ENCODE results near the gene SLC9A9. TPM values are rescaled to one million over a fixed set of nuclear protein-coding genes. Genes with fewer than 3 reads are reported as not detected.

SLC9A9 gene
- total RNA-seq, 1 donor from 2014 or later: 11.4 TPM

DNA sequence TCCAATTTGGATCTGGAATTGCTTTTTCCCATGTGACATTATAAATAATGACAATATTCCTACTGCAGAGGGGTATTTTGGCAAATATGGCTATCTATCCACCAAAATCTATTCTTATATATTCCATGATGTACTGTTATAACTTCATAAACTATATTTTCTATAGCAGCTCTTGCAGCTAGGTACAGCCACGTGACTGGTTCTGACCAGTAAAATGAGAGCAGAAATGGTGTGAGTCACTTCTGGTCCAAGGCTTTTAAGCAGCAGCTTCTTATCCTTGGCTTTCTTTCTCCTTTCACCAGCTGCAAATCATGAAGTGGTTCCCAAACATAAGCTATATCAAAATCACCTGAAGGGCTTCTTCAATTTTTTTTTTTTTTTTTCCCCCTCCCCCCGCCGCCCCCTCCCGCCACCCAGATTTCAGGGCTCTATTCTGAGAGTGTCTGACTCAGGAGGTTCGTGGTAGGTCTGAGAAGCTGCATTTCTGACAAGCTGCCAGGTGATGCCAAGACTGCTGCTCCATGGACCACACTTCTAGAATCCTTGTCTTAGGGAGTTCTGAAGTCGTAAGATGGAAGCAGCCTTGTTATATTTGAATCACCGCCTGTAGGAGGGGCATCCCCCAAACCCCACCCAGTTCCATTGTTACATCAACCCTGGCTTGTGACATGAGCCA lies 371.2 kb downstream of the SLC9A9 start:
- Mint-ChIP-seq H3K27me3 (ENCODE audit: unreplicated experiment) (no peaks in the 10 kb centered on the region), H3K4me1 (ENCODE audit: low read depth, unreplicated experiment) (peaks cover 5% of the 10 kb centered on the region), H3K9me3 (ENCODE audit: unreplicated experiment) (no peaks in the 10 kb centered on the region), H3K4me3 (ENCODE audit: unreplicated experiment) (no peak overlapping the region), H3K36me3 (ENCODE audit: unreplicated experiment) (no peaks in the 10 kb centered on the region), H3K27ac (ENCODE audit: unreplicated experiment) (no peak overlapping the region)
- no peak for DNase-seq
- TF ChIP-seq CTCF (IDR thresholded peaks at IDR 0.05; ENCODE audit: partially characterized antibody, unreplicated experiment): no peak

- DNase-seq: no peak
- Mint-ChIP-seq H3K9me3 (ENCODE audit: unreplicated experiment) (peaks cover 3% of the 10 kb centered on the region), H3K4me3 (ENCODE audit: unreplicated experiment) (no peak overlapping the region), H3K4me1 (ENCODE audit: low read depth, unreplicated experiment) (peaks cover 5% of the 10 kb centered on the region), H3K27me3 (ENCODE audit: unreplicated experiment) (peaks cover 2% of the 10 kb centered on the region), H3K27ac (ENCODE audit: unreplicated experiment) (no peak overlapping the region), H3K36me3 (ENCODE audit: unreplicated experiment) (no peaks in the 10 kb centered on the region)
- no peak for TF ChIP-seq CTCF (IDR thresholded peaks at IDR 0.05; ENCODE audit: partially characterized antibody, unreplicated experiment)
Observed at GRCh38 chr3:143475981-143476380, 372.3 kb downstream of the SLC9A9 start.

DNA sequence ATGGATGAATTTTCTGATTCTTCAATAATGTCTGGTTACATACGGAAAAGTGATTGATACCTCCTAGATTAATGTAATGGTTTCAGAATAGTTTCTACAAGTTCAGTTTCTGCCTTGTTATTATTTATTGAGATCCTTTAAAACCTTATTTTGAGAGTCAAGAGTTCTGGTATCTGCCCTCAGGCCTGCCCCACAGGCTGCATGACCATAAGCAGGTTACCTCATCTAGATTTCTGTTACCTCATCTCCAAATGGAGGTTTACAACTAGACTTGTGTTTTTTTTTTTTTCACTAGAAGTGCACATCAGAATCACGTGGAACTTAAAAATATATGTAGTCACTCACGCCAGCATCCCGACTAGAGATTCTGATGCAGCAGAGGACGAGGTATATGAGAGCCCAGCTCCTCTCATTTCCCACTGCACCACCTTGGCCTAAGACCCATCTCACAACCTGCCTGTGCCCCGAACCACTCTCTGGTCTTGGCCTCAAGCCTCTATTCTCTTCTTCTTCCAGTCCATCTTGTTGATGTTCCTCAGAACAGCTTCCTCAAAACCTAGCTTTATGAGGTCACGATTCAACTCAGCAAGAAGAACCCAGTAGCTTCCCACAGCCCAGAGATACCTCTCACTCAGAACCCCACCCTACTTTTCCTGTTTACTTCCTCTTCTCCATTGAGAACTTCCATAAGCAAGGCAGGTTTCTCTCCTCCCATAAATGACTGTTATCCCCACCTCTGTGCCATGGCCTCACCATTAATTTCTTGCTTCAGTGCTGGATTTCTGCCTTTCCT lies 375.3 kb downstream of the SLC9A9 start:
- H3K4me1 Mint-ChIP-seq (ENCODE audit: low read depth, unreplicated experiment): peaks cover 5% of the 10 kb centered on the region
- H3K27me3 Mint-ChIP-seq (ENCODE audit: unreplicated experiment): peaks cover 2% of the 10 kb centered on the region
- H3K9me3 Mint-ChIP-seq (ENCODE audit: unreplicated experiment): peaks cover 3% of the 10 kb centered on the region
- H3K36me3 Mint-ChIP-seq (ENCODE audit: unreplicated experiment): no peaks in the 10 kb centered on the region
- DNase-seq: no peak
- H3K4me3 Mint-ChIP-seq (ENCODE audit: unreplicated experiment): no peak overlapping the region
- no peak overlapping the region for H3K27ac Mint-ChIP-seq (ENCODE audit: unreplicated experiment)
- no peak for TF ChIP-seq CTCF (IDR thresholded peaks at IDR 0.05; ENCODE audit: partially characterized antibody, unreplicated experiment)

- Mint-ChIP-seq H3K9me3 (ENCODE audit: unreplicated experiment) (peaks cover 3% of the 10 kb centered on the region), H3K27me3 (ENCODE audit: unreplicated experiment) (peaks cover 2% of the 10 kb centered on the region), H3K36me3 (ENCODE audit: unreplicated experiment) (no peaks in the 10 kb centered on the region), H3K4me3 (ENCODE audit: unreplicated experiment) (no peak overlapping the region), H3K27ac (ENCODE audit: unreplicated experiment) (no peak overlapping the region), H3K4me1 (ENCODE audit: low read depth, unreplicated experiment) (peaks cover 5% of the 10 kb centered on the region)
- no peak for DNase-seq
- no peak for TF ChIP-seq CTCF (IDR thresholded peaks at IDR 0.05; ENCODE audit: partially characterized antibody, unreplicated experiment)
Observed at GRCh38 chr3:143471705-143472104, 376.6 kb downstream of the SLC9A9 start.

- H3K27ac Mint-ChIP-seq (ENCODE audit: unreplicated experiment): no peak overlapping the region
- H3K9me3 Mint-ChIP-seq (ENCODE audit: unreplicated experiment): peaks cover 3% of the 10 kb centered on the region
- peaks cover 2% of the 10 kb centered on the region for H3K27me3 Mint-ChIP-seq (ENCODE audit: unreplicated experiment)
- H3K36me3 Mint-ChIP-seq (ENCODE audit: unreplicated experiment): no peaks in the 10 kb centered on the region
- no peaks in the 10 kb centered on the region for H3K4me1 Mint-ChIP-seq (ENCODE audit: low read depth, unreplicated experiment)
- TF ChIP-seq CTCF (IDR thresholded peaks at IDR 0.05; ENCODE audit: partially characterized antibody, unreplicated experiment): no peak
- DNase-seq: no peak
- no peak overlapping the region for H3K4me3 Mint-ChIP-seq (ENCODE audit: unreplicated experiment)
Observed at GRCh38 chr3:143469159-143469558, 379.1 kb downstream of the SLC9A9 start.

Measured in glutamatergic neuron (in vitro differentiated cells).